ENCODE results near the gene DDIT4. TPM values are rescaled to one million over a fixed set of nuclear protein-coding genes. Genes with fewer than 3 reads are reported as not detected.

The DDIT4 gene
- total and polyA plus RNA-seq, 9 of the 15 experiments (the other 6 are each of a cell fraction or from before 2014, with no cell fraction given) = 8.2 to 675 (median 159) TPM

- no peak for TF ChIP-seq RFX7 (CRISPR knock-in tag; IDR thresholded peaks at IDR 0.05)
- peak; percentile 91 for TF ChIP-seq KLF1 (tag; IDR thresholded peaks at IDR 0.05)
- no peak for TF ChIP-seq BCL6 (CRISPR knock-in tag; IDR thresholded peaks at IDR 0.05)
- TF ChIP-seq ZNF551 (CRISPR knock-in tag; IDR thresholded peaks at IDR 0.05) = no peak
- TF ChIP-seq KLF6 (CRISPR knock-in tag; IDR thresholded peaks at IDR 0.05; ENCODE audit: borderline replicate concordance) = peak; percentile 36; the same call in 1 of the 2 replicates
- no peak for TF ChIP-seq ZNF354B (CRISPR knock-in tag; IDR thresholded peaks at IDR 0.05)
- no peak for TF ChIP-seq CHD2 (IDR thresholded peaks at IDR 0.05; ENCODE audit: low read depth, low read length)
- TF ChIP-seq TEAD2 (tag; IDR thresholded peaks at IDR 0.05) = no peak
- TF ChIP-seq FOXJ3 (CRISPR knock-in tag; IDR thresholded peaks at IDR 0.05) = no peak
- no peak for TF ChIP-seq HNRNPUL1 (IDR thresholded peaks at IDR 0.05; ENCODE audit: low read length)
- no peak for TF ChIP-seq SRSF1 (IDR thresholded peaks at IDR 0.05; ENCODE audit: low read depth, low read length)
- TF ChIP-seq ZNF609 (CRISPR knock-in tag; IDR thresholded peaks at IDR 0.05; ENCODE audit: borderline replicate concordance) = peak; percentile 87
- no peak for TF ChIP-seq ZNF584 (CRISPR knock-in tag; IDR thresholded peaks at IDR 0.05; ENCODE audit: low read depth)
- TF ChIP-seq, protein P1, sequence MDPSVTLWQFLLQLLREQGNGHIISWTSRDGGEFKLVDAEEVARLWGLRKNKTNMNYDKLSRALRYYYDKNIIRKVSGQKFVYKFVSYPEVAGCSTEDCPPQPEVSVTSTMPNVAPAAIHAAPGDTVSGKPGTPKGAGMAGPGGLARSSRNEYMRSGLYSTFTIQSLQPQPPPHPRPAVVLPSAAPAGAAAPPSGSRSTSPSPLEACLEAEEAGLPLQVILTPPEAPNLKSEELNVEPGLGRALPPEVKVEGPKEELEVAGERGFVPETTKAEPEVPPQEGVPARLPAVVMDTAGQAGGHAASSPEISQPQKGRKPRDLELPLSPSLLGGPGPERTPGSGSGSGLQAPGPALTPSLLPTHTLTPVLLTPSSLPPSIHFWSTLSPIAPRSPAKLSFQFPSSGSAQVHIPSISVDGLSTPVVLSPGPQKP (CRISPR knock-in tag; IDR thresholded peaks at IDR 0.05) = no peak
- TF ChIP-seq LARP7 (IDR thresholded peaks at IDR 0.05) = 0 out of 2 replicates have a peak, but pooled peaks have one; percentile 7
- TF ChIP-seq SMAD1 (IDR thresholded peaks at IDR 0.05; ENCODE audit: low read depth, low read length, partially characterized antibody) = peak; percentile 95
- TF ChIP-seq, protein P2, sequence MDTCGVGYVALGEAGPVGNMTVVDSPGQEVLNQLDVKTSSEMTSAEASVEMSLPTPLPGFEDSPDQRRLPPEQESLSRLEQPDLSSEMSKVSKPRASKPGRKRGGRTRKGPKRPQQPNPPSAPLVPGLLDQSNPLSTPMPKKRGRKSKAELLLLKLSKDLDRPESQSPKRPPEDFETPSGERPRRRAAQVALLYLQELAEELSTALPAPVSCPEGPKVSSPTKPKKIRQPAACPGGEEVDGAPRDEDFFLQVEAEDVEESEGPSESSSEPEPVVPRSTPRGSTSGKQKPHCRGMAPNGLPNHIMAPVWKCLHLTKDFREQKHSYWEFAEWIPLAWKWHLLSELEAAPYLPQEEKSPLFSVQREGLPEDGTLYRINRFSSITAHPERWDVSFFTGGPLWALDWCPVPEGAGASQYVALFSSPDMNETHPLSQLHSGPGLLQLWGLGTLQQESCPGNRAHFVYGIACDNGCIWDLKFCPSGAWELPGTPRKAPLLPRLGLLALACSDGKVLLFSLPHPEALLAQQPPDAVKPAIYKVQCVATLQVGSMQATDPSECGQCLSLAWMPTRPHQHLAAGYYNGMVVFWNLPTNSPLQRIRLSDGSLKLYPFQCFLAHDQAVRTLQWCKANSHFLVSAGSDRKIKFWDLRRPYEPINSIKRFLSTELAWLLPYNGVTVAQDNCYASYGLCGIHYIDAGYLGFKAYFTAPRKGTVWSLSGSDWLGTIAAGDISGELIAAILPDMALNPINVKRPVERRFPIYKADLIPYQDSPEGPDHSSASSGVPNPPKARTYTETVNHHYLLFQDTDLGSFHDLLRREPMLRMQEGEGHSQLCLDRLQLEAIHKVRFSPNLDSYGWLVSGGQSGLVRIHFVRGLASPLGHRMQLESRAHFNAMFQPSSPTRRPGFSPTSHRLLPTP (IDR thresholded peaks at IDR 0.05; ENCODE audit: borderline replicate concordance, extremely low read depth, insufficient read length) = peak; percentile 25
- TF ChIP-seq, protein P3, sequence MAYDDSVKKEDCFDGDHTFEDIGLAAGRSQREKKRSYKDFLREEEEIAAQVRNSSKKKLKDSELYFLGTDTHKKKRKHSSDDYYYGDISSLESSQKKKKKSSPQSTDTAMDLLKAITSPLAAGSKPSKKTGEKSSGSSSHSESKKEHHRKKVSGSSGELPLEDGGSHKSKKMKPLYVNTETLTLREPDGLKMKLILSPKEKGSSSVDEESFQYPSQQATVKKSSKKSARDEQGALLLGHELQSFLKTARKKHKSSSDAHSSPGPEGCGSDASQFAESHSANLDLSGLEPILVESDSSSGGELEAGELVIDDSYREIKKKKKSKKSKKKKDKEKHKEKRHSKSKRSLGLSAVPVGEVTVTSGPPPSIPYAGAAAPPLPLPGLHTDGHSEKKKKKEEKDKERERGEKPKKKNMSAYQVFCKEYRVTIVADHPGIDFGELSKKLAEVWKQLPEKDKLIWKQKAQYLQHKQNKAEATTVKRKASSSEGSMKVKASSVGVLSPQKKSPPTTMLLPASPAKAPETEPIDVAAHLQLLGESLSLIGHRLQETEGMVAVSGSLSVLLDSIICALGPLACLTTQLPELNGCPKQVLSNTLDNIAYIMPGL (CRISPR knock-in tag; IDR thresholded peaks at IDR 0.05) = no peak
These were observed 875 bp upstream of the DDIT4 start (continued) for GRCh38 chr10:72272689-72273409.
